Measurements from ENCODE around the gene POLR2C. TPM values are rescaled to one million over a fixed set of nuclear protein-coding genes. Genes with fewer than 3 reads are reported as not detected.
A peak's percentile ranks its signal among the peaks of the same experiment; 100 is the strongest.

POLR2C gene
- total and polyA plus RNA-seq, 2 of the 13 experiments (the other 11 are each of a cell fraction or from before 2014, with no cell fraction given) = 104 to 216 TPM

DNA sequence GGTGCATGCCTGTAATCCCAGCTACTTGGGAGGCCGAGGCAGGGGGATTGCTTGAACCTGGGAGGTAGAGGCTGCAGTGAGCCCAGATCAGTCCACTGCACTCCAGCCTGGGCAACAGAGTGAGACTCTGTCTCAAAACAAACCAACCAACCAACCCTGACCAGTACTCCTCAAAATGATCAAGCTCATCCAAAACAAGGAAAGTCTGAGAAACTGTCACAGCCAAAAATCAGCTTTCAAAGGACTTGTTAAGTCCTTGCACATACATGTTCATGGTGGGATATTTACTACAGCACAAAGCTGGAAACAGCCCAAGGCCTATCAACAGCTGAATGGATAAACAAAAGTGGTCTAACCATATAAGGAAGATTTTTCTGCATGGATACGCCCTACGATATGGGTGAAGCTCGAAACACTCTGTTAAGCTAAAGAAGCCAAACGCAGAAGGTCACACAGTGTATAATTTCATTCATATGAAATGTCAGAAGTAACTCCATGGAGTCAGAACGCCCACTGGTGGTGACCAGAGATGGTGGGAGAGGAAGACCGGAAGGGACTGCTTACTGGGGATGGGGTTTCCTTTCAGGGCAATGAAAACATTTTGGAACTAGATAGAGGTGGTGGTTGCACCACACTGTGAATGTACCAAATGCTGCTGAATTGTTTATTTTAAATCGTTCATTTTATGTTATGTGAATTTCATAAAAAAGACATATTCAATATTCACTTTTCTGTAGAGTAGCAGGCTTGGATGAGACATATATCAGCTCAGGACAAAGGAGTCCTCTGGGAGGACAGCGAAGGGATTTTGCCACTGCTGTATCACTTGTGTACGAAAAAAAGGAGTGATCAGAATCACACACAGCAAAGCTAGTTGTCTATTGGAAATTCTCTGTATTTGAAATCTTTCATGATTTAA lies 40.2 kb upstream of the POLR2C start (continued):
- TF ChIP-seq, protein P1, sequence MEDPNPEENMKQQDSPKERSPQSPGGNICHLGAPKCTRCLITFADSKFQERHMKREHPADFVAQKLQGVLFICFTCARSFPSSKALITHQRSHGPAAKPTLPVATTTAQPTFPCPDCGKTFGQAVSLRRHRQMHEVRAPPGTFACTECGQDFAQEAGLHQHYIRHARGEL (CRISPR knock-in tag; IDR thresholded peaks at IDR 0.05) = no peak
- no peak for TF ChIP-seq ZNF605 (CRISPR knock-in tag; IDR thresholded peaks at IDR 0.05)
- no peak for TF ChIP-seq ZNF253 (CRISPR knock-in tag; IDR thresholded peaks at IDR 0.05; ENCODE audit: borderline replicate concordance)
- no peak for TF ChIP-seq ZFP36L2 (CRISPR knock-in tag; IDR thresholded peaks at IDR 0.05)
- peak; percentile 30; the same call in 1 of the 2 replicates for TF ChIP-seq ZSCAN22 (CRISPR knock-in tag; IDR thresholded peaks at IDR 0.05)
- no peak for TF ChIP-seq KLF6 (CRISPR knock-in tag; IDR thresholded peaks at IDR 0.05)
- 0 out of 2 replicates have a peak, but pooled peaks have one; percentile 21 for TF ChIP-seq RCOR2 (CRISPR knock-in tag; IDR thresholded peaks at IDR 0.05)
- TF ChIP-seq, protein P2, sequence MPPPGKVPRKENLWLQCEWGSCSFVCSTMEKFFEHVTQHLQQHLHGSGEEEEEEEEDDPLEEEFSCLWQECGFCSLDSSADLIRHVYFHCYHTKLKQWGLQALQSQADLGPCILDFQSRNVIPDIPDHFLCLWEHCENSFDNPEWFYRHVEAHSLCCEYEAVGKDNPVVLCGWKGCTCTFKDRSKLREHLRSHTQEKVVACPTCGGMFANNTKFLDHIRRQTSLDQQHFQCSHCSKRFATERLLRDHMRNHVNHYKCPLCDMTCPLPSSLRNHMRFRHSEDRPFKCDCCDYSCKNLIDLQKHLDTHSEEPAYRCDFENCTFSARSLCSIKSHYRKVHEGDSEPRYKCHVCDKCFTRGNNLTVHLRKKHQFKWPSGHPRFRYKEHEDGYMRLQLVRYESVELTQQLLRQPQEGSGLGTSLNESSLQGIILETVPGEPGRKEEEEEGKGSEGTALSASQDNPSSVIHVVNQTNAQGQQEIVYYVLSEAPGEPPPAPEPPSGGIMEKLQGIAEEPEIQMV (CRISPR knock-in tag; IDR thresholded peaks at IDR 0.05; ENCODE audit: low read depth) = peak; percentile 19; the same call in 1 of the 2 replicates
- TF ChIP-seq, protein P3, sequence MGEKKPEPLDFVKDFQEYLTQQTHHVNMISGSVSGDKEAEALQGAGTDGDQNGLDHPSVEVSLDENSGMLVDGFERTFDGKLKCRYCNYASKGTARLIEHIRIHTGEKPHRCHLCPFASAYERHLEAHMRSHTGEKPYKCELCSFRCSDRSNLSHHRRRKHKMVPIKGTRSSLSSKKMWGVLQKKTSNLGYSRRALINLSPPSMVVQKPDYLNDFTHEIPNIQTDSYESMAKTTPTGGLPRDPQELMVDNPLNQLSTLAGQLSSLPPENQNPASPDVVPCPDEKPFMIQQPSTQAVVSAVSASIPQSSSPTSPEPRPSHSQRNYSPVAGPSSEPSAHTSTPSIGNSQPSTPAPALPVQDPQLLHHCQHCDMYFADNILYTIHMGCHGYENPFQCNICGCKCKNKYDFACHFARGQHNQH (CRISPR knock-in tag; IDR thresholded peaks at IDR 0.05) = peak; percentile 28; the same call in 1 of the 2 replicates
- no peak for TF ChIP-seq KAT2B (IDR thresholded peaks at IDR 0.05; ENCODE audit: borderline replicate concordance, low read depth, low read length)
- TF ChIP-seq ZNF274 (CRISPR knock-in tag; IDR thresholded peaks at IDR 0.05) = no peak
- TF ChIP-seq, protein P4, sequence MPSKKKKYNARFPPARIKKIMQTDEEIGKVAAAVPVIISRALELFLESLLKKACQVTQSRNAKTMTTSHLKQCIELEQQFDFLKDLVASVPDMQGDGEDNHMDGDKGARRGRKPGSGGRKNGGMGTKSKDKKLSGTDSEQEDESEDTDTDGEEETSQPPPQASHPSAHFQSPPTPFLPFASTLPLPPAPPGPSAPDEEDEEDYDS (CRISPR knock-in tag; IDR thresholded peaks at IDR 0.05) = peak; percentile 29; the same call in 1 of the 2 replicates
- TF ChIP-seq DNMT3B (CRISPR knock-in tag; conservative IDR thresholded peaks at IDR 0.05) = no peak
- TF ChIP-seq NFE2 (CRISPR knock-in tag; IDR thresholded peaks at IDR 0.05) = no peak
- no peak for TF ChIP-seq ATF7-NPFF (CRISPR knock-in tag; IDR thresholded peaks at IDR 0.05; ENCODE audit: low read depth)
- no peak for TF ChIP-seq ZNF775 (CRISPR knock-in tag; IDR thresholded peaks at IDR 0.05; ENCODE audit: borderline replicate concordance)
- TF ChIP-seq, protein P5, sequence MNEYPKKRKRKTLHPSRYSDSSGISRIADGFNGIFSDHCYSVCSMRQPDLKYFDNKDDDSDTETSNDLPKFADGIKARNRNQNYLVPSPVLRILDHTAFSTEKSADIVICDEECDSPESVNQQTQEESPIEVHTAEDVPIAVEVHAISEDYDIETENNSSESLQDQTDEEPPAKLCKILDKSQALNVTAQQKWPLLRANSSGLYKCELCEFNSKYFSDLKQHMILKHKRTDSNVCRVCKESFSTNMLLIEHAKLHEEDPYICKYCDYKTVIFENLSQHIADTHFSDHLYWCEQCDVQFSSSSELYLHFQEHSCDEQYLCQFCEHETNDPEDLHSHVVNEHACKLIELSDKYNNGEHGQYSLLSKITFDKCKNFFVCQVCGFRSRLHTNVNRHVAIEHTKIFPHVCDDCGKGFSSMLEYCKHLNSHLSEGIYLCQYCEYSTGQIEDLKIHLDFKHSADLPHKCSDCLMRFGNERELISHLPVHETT (CRISPR knock-in tag; conservative IDR thresholded peaks at IDR 0.05) = no peak
- no peak for TF ChIP-seq ZFP1 (CRISPR knock-in tag; IDR thresholded peaks at IDR 0.05)
- TF ChIP-seq SMARCE1 (IDR thresholded peaks at IDR 0.05; ENCODE audit: borderline replicate concordance) = no peak
- TF ChIP-seq, protein P6, sequence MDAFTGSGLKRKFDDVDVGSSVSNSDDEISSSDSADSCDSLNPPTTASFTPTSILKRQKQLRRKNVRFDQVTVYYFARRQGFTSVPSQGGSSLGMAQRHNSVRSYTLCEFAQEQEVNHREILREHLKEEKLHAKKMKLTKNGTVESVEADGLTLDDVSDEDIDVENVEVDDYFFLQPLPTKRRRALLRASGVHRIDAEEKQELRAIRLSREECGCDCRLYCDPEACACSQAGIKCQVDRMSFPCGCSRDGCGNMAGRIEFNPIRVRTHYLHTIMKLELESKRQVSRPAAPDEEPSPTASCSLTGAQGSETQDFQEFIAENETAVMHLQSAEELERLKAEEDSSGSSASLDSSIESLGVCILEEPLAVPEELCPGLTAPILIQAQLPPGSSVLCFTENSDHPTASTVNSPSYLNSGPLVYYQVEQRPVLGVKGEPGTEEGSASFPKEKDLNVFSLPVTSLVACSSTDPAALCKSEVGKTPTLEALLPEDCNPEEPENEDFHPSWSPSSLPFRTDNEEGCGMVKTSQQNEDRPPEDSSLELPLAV (CRISPR knock-in tag; conservative IDR thresholded peaks at IDR 0.05; ENCODE audit: low read depth) = no peak
- TF ChIP-seq CBX1 (IDR thresholded peaks at IDR 0.05; ENCODE audit: low read depth) = no peak
- peak; percentile 73 for TF ChIP-seq ZNF331 (CRISPR knock-in tag; IDR thresholded peaks at IDR 0.05)
- peak; percentile 41; the same call in 1 of the 2 replicates for TF ChIP-seq ZNF263 (CRISPR knock-in tag; IDR thresholded peaks at IDR 0.05)
- peak; percentile 13; the same call in 1 of the 2 replicates for TF ChIP-seq ZNF7 (CRISPR knock-in tag; IDR thresholded peaks at IDR 0.05)
- TF ChIP-seq NFATC3 (CRISPR knock-in tag; IDR thresholded peaks at IDR 0.05) = no peak
